MM.1S (cell line): ENCODE data around the gene HYI.
A peak's percentile ranks its signal among the peaks of the same experiment; 100 is the strongest.
"Not testable (repeated sequence)": the region's sequence is repeated elsewhere in the genome, so short reads cannot be mapped to it uniquely, and the experiment has no call there.

ENCODE experiments used
- DNase-seq: peaks from one replicate; pipeline ENCODE4 v3.0.0-alpha.2; 2015
- H2AFZ ChIP-seq: fragments of 300-600 bp; sonication (generic); 2 replicates; pipeline ENCODE4 v1.6.0; 2016; ENCODE audit warnings: antibody characterized with exemption, low read length
- H3F3A ChIP-seq: fragments of 300-600 bp; sonication (generic); 2 replicates; pipeline ENCODE4 v1.6.1; 2016; ENCODE audit warnings: mild to moderate bottlenecking, antibody characterized with exemption, low read length, moderate library complexity, mixed read lengths; ENCODE audit not compliant: insufficient read depth
- H3K27ac ChIP-seq: fragments of 300-600 bp; sonication (generic); 2 replicates; pipeline ENCODE4 v1.5.1; 2016; ENCODE audit warnings: mild to moderate bottlenecking, low read length
- H3K27me3 ChIP-seq: fragments of 300-600 bp; sonication (generic); replicated peaks from 2 replicates; pipeline ENCODE4 v1.6.0; 2016; ENCODE audit warnings: low read length; ENCODE audit not compliant: insufficient read depth
- H3K36me3 ChIP-seq: fragments of 300-600 bp; sonication (generic); replicated peaks from 2 replicates; pipeline ENCODE4 v1.6.1; 2016; ENCODE audit warnings: mild to moderate bottlenecking, low read length, mixed read lengths; ENCODE audit not compliant: insufficient read depth
- H3K4me1 ChIP-seq: fragments of 300-600 bp; sonication (generic); 2 replicates; pipeline ENCODE4 v1.6.1; 2016; ENCODE audit warnings: low read length, mixed read lengths
- H3K4me2 ChIP-seq: fragments of 300-600 bp; sonication (generic); 2 replicates; pipeline ENCODE4 v1.6.0; 2016; ENCODE audit warnings: low read depth, low read length
- H3K4me3 ChIP-seq: fragments of 300-600 bp; sonication (generic); 2 replicates; pipeline ENCODE4 v1.5.1; 2016; ENCODE audit warnings: low read length, mixed read lengths
- H3K79me2 ChIP-seq: fragments of 300-600 bp; sonication (generic); 2 replicates; pipeline ENCODE4 v1.6.1; 2016; ENCODE audit warnings: mixed run types, low read length, mixed read lengths
- H3K9ac ChIP-seq: fragments of 300-600 bp; sonication (generic); 2 replicates; pipeline ENCODE4 v1.6.1; 2016; ENCODE audit warnings: low read length, mixed read lengths
- H3K9me2 ChIP-seq: fragments of 300-600 bp; sonication (generic); replicated peaks from 2 replicates; pipeline ENCODE4 v1.6.1; 2016; ENCODE audit warnings: mild to moderate bottlenecking, low read length, mixed read lengths; ENCODE audit not compliant: insufficient read depth
- H3K9me3 ChIP-seq: fragments of 300-600 bp; sonication (generic); replicated peaks from 2 replicates; pipeline ENCODE4 v1.6.1; 2016; ENCODE audit warnings: mild to moderate bottlenecking, low read length, mixed read lengths; ENCODE audit not compliant: insufficient read depth
- H4K20me1 ChIP-seq: fragments of 300-600 bp; sonication (generic); 2 replicates; pipeline ENCODE4 v1.6.1; 2016; ENCODE audit warnings: mild to moderate bottlenecking, low read length, moderate library complexity, mixed read lengths; ENCODE audit not compliant: insufficient read depth
- CTCF ChIP-seq: fragments of 300-600 bp; sonication (generic); IDR thresholded peaks from 2 replicates; pipeline ENCODE4 v1.5.1; 2016; ENCODE audit warnings: antibody characterized with exemption, low read length, mixed read lengths
- EZH2 ChIP-seq: fragments of 300-600 bp; sonication (generic); optimal IDR thresholded peaks from 2 replicates; pipeline ENCODE3; 2017; ENCODE audit warnings: low read depth, mild to moderate bottlenecking, antibody characterized with exemption, low read length, mixed read lengths
- EZH2phosphoT487 ChIP-seq: fragments of 300-600 bp; sonication (generic); IDR thresholded peaks from 2 replicates; pipeline ENCODE4 v1.6.1; 2018; ENCODE audit warnings: antibody characterized with exemption, low read length

The HYI gene

DNA sequence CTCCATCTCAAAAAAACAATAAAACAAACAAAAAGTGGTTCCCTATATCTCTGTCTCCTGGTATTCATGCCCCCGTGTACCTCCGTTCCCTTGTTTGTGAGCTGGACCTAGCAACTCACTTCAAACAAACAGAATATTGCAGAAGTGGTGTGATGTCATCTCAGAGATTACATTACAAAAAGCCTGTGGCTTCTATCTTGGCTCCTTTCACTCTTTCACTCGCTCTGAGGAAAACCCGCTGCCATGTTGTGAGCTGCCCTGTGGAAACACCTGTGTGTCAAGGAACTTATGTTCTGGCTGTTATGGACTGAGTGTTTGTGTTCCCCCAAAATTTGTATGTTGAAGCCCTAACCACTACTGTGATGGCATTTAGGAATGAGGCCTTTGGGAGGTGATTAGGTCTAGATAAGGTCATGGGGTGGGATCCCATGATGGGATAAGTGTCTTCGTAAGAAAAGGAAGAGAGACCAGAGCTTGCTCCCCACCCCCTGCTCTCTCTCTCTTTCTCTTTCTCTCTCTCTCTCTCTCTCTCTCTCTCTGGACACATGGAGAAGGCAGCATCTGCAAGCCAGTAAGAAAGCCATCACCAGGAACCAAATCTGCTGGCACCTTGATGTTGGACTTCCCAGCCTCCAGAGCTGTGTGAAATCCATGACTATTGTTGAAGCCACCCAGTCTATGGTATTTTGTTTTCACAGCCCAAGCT, 7.4 kb upstream of the HYI start:
- H3K79me2 ChIP-seq, result no peaks in the 10 kb centered on the region
- DNase-seq, result no peak
- no peak overlapping the region for H3K4me3 ChIP-seq
- H3K9me2 ChIP-seq, result no peaks in the 10 kb centered on the region
- TF ChIP-seq EZH2phosphoT487 (no peak), EZH2 (no peak), CTCF (no peak)
- no peaks in the 10 kb centered on the region for H4K20me1 ChIP-seq
- H3K4me2 ChIP-seq, result no peak overlapping the region
- no peak overlapping the region for H3K9ac ChIP-seq
- no peaks in the 10 kb centered on the region for H3K36me3 ChIP-seq
- no peak overlapping the region for H2AFZ ChIP-seq
- H3K27me3 ChIP-seq, result no peaks in the 10 kb centered on the region
- H3K9me3 ChIP-seq, result no peaks in the 10 kb centered on the region
- no peaks in the 10 kb centered on the region for H3F3A ChIP-seq
- no peaks in the 10 kb centered on the region for H3K4me1 ChIP-seq
- no peak overlapping the region for H3K27ac ChIP-seq

DNA sequence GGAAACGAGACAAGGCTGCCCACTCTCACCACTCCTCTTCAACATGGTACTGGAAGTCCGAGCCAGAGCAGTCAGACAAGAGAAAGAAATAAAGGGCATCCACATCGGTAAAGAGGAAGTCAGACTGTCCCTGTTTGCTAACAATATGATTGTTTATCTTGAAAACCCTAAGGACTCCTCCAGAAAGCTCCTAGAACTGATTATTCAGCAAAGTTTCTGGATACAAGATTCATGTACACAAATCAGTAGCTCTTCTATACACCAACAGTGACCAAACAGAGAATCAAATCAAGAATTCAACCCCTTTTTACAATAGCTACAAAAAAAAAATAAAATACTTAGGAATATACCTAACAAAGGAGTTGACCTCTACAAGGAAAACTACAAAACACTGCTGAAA, 4.6 kb upstream of the HYI start:
- H3K36me3 ChIP-seq, H3K9me3 ChIP-seq, H3K4me2 ChIP-seq, H3K4me3 ChIP-seq, H3K79me2 ChIP-seq, H2AFZ ChIP-seq, H4K20me1 ChIP-seq, H3K9me2 ChIP-seq, H3K9ac ChIP-seq, H3K27ac ChIP-seq, H3K4me1 ChIP-seq, H3K27me3 ChIP-seq, DNase-seq: not testable (repeated sequence)
- H3F3A ChIP-seq, result peaks cover 16% of the 10 kb centered on the region

GRCh38 chr1:43455213-43455889, 1.6 kb upstream of the HYI start:
- Histone ChIP-seq H4K20me1 (no peaks in the 10 kb centered on the region), H3K27ac (peak overlapping the region; percentile 86; the same call in 1 of the 2 replicates), H3K9ac (peak overlapping the region; percentile 43; the same call in 1 of the 2 replicates), H3K4me1 (peaks cover 12% of the 10 kb centered on the region), H3K9me2 (no peaks in the 10 kb centered on the region), H2AFZ (peak overlapping the region; percentile 69; the same call in 1 of the 2 replicates), H3K27me3 (no peaks in the 10 kb centered on the region), H3K79me2 (no peaks in the 10 kb centered on the region), H3K4me3 (peak overlapping the region; percentile 60; the same call in 1 of the 2 replicates), H3K36me3 (no peaks in the 10 kb centered on the region; the same call in 1 of the 2 replicates), H3K9me3 (no peaks in the 10 kb centered on the region), H3K4me2 (peak overlapping the region; percentile 82), H3F3A (peaks cover 22% of the 10 kb centered on the region)
- no peak for TF ChIP-seq CTCF
- no peak for TF ChIP-seq EZH2phosphoT487
- no peak for TF ChIP-seq EZH2
- DNase-seq, result no peak
